HG03520 (cell line): Measurements from ENCODE around the gene UBE2O.

Source experiments
- ATAC-seq: cut with Tn5 transposase; IDR thresholded peaks from one replicate; pipeline ENCODE4 v1.9.1; 2021; ENCODE audit warnings: mild to moderate bottlenecking, moderate library complexity; ENCODE audit not compliant: unreplicated experiment

Gene UBE2O

GRCh38 chr17:76419576-76420260 lies 33.2 kb downstream of the UBE2O start:
- no peak for ATAC-seq

GRCh38 chr17:76417499-76418143 lies 35.3 kb downstream of the UBE2O start:
- no peak for ATAC-seq

GRCh38 chr17:76416899-76417298 lies 36.1 kb downstream of the UBE2O start:
- no peak for ATAC-seq

GRCh38 chr17:76416457-76416856 lies 36.5 kb downstream of the UBE2O start:
- ATAC-seq, result no peak

- no peak for ATAC-seq
These were observed 37.2 kb downstream of the UBE2O start for GRCh38 chr17:76415786-76416185.

GRCh38 chr17:76414334-76415295 lies 38.3 kb downstream of the UBE2O start:
- no peak for ATAC-seq

GRCh38 chr17:76411247-76411646 lies 41.7 kb downstream of the UBE2O start:
- no peak for ATAC-seq

GRCh38 chr17:76410328-76410965 lies 42.5 kb downstream of the UBE2O start:
- no peak for ATAC-seq

GRCh38 chr17:76408037-76408849 lies 44.7 kb downstream of the UBE2O start:
- ATAC-seq, result no peak

- ATAC-seq, result no peak
These were observed 45.4 kb downstream of the UBE2O start for GRCh38 chr17:76407509-76407908.

GRCh38 chr17:76405967-76406647 lies 46.8 kb downstream of the UBE2O start:
- no peak for ATAC-seq

- ATAC-seq, result no peak
These were observed 47.4 kb downstream of the UBE2O start for GRCh38 chr17:76405607-76405966.

GRCh38 chr17:76404976-76405563 lies 47.9 kb downstream of the UBE2O start:
- no peak for ATAC-seq

- ATAC-seq, result no peak
These were observed 48.7 kb downstream of the UBE2O start for GRCh38 chr17:76404256-76404655.

GRCh38 chr17:76402711-76403110 lies 50.2 kb downstream of the UBE2O start:
- no peak for ATAC-seq

GRCh38 chr17:76399175-76400172 lies 53.5 kb downstream of the UBE2O start:
- ATAC-seq, result no peak

- no peak for ATAC-seq
These were observed 54.3 kb downstream of the UBE2O start for GRCh38 chr17:76398523-76399174.
